Measurements from ENCODE around the gene ANKRD52.

The ANKRD52 gene

DNA sequence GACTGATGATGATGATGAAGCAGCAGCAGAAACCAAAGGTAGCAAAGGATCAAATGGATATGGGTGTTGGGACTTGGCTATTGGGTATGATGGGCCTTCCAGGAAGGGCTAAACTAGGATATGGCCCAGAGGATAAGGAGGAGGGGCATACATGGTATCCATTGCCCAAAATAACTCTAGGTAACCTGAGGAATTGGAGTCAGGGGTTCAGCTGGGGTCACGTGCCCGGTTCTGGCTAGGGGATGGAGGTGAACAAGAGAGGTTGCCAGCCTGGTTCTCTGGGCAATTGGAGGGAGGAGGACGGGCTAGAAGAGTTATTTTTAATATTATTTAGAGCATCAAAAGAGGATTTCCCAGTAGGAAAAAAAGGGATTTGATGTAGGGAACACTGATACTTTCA lies 2.7 kb upstream of the ANKRD52 start:
- Mint-ChIP-seq H3K4me1 (ENCODE audit: low read depth) (peaks cover 24% of the 10 kb centered on the region), H3K9me3 (no peaks in the 10 kb centered on the region), H3K4me3 (no peak overlapping the region), H3K27ac (no peak overlapping the region), H3K27me3 (no peaks in the 10 kb centered on the region), H3K36me3 (ENCODE audit: low read depth) (peaks cover 8% of the 10 kb centered on the region)

- Mint-ChIP-seq H3K36me3 (ENCODE audit: low read depth) (peaks cover 9% of the 10 kb centered on the region), H3K4me3 (peak overlapping the region; percentile 30), H3K9me3 (no peaks in the 10 kb centered on the region), H3K27ac (peak overlapping the region; percentile 65), H3K4me1 (ENCODE audit: low read depth) (peaks cover 20% of the 10 kb centered on the region), H3K27me3 (no peaks in the 10 kb centered on the region)
Observed at GRCh38 chr12:56260380-56260779, 2.2 kb upstream of the ANKRD52 start.

DNA sequence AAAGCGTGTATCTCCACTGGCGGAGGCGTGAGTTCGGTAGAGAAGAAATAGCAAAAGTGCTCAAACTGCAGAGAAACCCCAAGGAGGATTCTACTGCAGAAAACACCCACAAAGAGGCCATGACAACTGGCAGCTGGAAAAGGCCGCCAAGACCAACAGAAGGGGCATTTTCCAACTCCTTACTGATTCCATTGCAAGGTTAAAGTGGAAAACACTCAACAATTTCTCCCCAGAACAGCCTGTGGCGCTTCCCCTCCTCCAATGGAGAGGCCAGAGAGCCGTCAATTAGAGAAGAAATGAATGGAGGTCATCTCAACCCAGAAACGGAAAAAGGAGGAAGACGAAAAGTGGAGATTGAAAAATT lies 618 bp upstream of the ANKRD52 start:
- Mint-ChIP-seq H3K9me3 (no peaks in the 10 kb centered on the region), H3K27ac (peak overlapping the region; percentile 86), H3K4me1 (ENCODE audit: low read depth) (peaks cover 20% of the 10 kb centered on the region), H3K4me3 (peak overlapping the region; percentile 88), H3K27me3 (no peaks in the 10 kb centered on the region), H3K36me3 (ENCODE audit: low read depth) (peaks cover 19% of the 10 kb centered on the region)

- peak overlapping the region; percentile 88 for H3K4me3 Mint-ChIP-seq
- H3K27ac Mint-ChIP-seq = peak overlapping the region; percentile 57
- H3K9me3 Mint-ChIP-seq = no peaks in the 10 kb centered on the region
- H3K36me3 Mint-ChIP-seq (ENCODE audit: low read depth) = peaks cover 31% of the 10 kb centered on the region
- peaks cover 20% of the 10 kb centered on the region for H3K4me1 Mint-ChIP-seq (ENCODE audit: low read depth)
- H3K27me3 Mint-ChIP-seq = no peaks in the 10 kb centered on the region
Observed at GRCh38 chr12:56257491-56258067, 605 bp downstream of the ANKRD52 start.

DNA sequence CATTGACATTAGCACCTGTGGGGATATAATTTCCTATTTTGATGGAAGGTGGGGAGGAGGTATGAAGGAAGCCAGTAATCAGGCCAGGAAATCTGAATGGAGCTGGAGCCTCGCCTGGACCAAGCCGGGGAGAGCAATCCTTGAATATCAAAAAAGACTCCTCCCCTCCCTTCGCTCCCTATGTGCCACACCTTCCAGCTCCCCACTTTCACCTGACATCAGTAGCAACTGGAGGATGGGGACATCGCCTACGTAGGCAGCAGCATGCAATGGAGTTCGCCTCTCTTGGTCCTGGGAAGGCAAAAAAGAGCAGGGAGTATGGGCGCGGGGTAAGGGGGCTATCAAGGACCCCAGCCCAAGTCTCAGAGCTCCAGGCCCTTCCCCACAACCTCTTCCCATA lies 1.1 kb downstream of the ANKRD52 start:
- H3K9me3 Mint-ChIP-seq = no peaks in the 10 kb centered on the region
- H3K4me3 Mint-ChIP-seq = peak overlapping the region; percentile 88
- peaks cover 20% of the 10 kb centered on the region for H3K4me1 Mint-ChIP-seq (ENCODE audit: low read depth)
- no peaks in the 10 kb centered on the region for H3K27me3 Mint-ChIP-seq
- H3K27ac Mint-ChIP-seq = no peak overlapping the region
- H3K36me3 Mint-ChIP-seq (ENCODE audit: low read depth) = peaks cover 36% of the 10 kb centered on the region

- no peak overlapping the region for H3K27ac Mint-ChIP-seq
- H3K9me3 Mint-ChIP-seq = no peaks in the 10 kb centered on the region
- no peaks in the 10 kb centered on the region for H3K27me3 Mint-ChIP-seq
- peak overlapping the region; percentile 88 for H3K4me3 Mint-ChIP-seq
- H3K36me3 Mint-ChIP-seq (ENCODE audit: low read depth) = peaks cover 43% of the 10 kb centered on the region
- peaks cover 20% of the 10 kb centered on the region for H3K4me1 Mint-ChIP-seq (ENCODE audit: low read depth)
Observed at GRCh38 chr12:56256326-56256960, 1.7 kb downstream of the ANKRD52 start.

- no peak overlapping the region for H3K27ac Mint-ChIP-seq
- no peak overlapping the region for H3K4me3 Mint-ChIP-seq
- H3K9me3 Mint-ChIP-seq = no peaks in the 10 kb centered on the region
- H3K4me1 Mint-ChIP-seq (ENCODE audit: low read depth) = peaks cover 20% of the 10 kb centered on the region
- H3K27me3 Mint-ChIP-seq = no peaks in the 10 kb centered on the region
- H3K36me3 Mint-ChIP-seq (ENCODE audit: low read depth) = peaks cover 44% of the 10 kb centered on the region
Observed at GRCh38 chr12:56255671-56256070, 2.5 kb downstream of the ANKRD52 start.

GRCh38 chr12:56253091-56253490 lies 5.1 kb downstream of the ANKRD52 start:
- H3K27ac Mint-ChIP-seq = no peak overlapping the region
- peaks cover 49% of the 10 kb centered on the region for H3K36me3 Mint-ChIP-seq (ENCODE audit: low read depth)
- no peak overlapping the region for H3K4me3 Mint-ChIP-seq
- H3K4me1 Mint-ChIP-seq (ENCODE audit: low read depth) = peaks cover 12% of the 10 kb centered on the region
- no peaks in the 10 kb centered on the region for H3K27me3 Mint-ChIP-seq
- no peaks in the 10 kb centered on the region for H3K9me3 Mint-ChIP-seq

- Mint-ChIP-seq H3K36me3 (ENCODE audit: low read depth) (peaks cover 49% of the 10 kb centered on the region), H3K4me3 (no peak overlapping the region), H3K27me3 (no peaks in the 10 kb centered on the region), H3K9me3 (no peaks in the 10 kb centered on the region), H3K27ac (no peak overlapping the region), H3K4me1 (ENCODE audit: low read depth) (peaks cover 12% of the 10 kb centered on the region)
Observed at GRCh38 chr12:56252649-56253048, 5.5 kb downstream of the ANKRD52 start.

GRCh38 chr12:56248711-56249110 lies 9.5 kb downstream of the ANKRD52 start:
- Mint-ChIP-seq H3K9me3 (no peaks in the 10 kb centered on the region), H3K27me3 (no peaks in the 10 kb centered on the region), H3K4me3 (no peak overlapping the region), H3K36me3 (ENCODE audit: low read depth) (peaks cover 45% of the 10 kb centered on the region), H3K4me1 (ENCODE audit: low read depth) (no peaks in the 10 kb centered on the region), H3K27ac (no peak overlapping the region)

GRCh38 chr12:56247923-56248322 lies 10.3 kb downstream of the ANKRD52 start:
- Mint-ChIP-seq H3K36me3 (ENCODE audit: low read depth) (peaks cover 38% of the 10 kb centered on the region), H3K4me1 (ENCODE audit: low read depth) (no peaks in the 10 kb centered on the region), H3K9me3 (no peaks in the 10 kb centered on the region), H3K27ac (no peak overlapping the region), H3K4me3 (no peak overlapping the region), H3K27me3 (no peaks in the 10 kb centered on the region)

GRCh38 chr12:56244494-56244893 lies 13.7 kb downstream of the ANKRD52 start:
- Mint-ChIP-seq H3K27ac (no peak overlapping the region), H3K4me1 (ENCODE audit: low read depth) (no peaks in the 10 kb centered on the region), H3K27me3 (no peaks in the 10 kb centered on the region), H3K9me3 (no peaks in the 10 kb centered on the region), H3K36me3 (ENCODE audit: low read depth) (peaks cover 28% of the 10 kb centered on the region), H3K4me3 (no peak overlapping the region)

GRCh38 chr12:56243731-56244181 lies 14.4 kb downstream of the ANKRD52 start:
- no peaks in the 10 kb centered on the region for H3K27me3 Mint-ChIP-seq
- peaks cover 22% of the 10 kb centered on the region for H3K36me3 Mint-ChIP-seq (ENCODE audit: low read depth)
- H3K4me1 Mint-ChIP-seq (ENCODE audit: low read depth) = no peaks in the 10 kb centered on the region
- no peaks in the 10 kb centered on the region for H3K9me3 Mint-ChIP-seq
- no peak overlapping the region for H3K27ac Mint-ChIP-seq
- H3K4me3 Mint-ChIP-seq = no peak overlapping the region

DNA sequence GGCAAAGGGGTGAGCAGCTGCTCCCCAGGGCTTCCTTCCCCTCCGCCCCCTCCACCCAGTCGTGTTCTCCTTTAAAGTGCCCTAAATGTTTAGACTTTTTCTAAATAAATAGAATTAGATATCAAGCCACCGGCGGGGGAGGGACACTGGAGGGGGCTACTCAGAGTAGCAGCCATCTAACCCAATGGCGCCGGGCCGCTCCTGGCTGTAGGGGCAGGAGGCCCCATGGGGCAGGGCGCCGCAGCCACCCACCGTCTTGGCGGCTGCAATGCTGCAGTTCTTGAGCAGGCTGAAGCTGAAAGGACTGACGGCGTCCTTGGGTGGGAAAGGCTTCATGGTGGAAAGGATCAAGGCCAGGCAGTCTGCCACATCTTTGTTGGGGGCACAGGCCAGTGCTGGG lies 15.2 kb downstream of the ANKRD52 start:
- Mint-ChIP-seq H3K36me3 (ENCODE audit: low read depth) (peaks cover 22% of the 10 kb centered on the region), H3K27ac (no peak overlapping the region), H3K27me3 (no peaks in the 10 kb centered on the region), H3K9me3 (no peaks in the 10 kb centered on the region), H3K4me1 (ENCODE audit: low read depth) (no peaks in the 10 kb centered on the region), H3K4me3 (no peak overlapping the region)

DNA sequence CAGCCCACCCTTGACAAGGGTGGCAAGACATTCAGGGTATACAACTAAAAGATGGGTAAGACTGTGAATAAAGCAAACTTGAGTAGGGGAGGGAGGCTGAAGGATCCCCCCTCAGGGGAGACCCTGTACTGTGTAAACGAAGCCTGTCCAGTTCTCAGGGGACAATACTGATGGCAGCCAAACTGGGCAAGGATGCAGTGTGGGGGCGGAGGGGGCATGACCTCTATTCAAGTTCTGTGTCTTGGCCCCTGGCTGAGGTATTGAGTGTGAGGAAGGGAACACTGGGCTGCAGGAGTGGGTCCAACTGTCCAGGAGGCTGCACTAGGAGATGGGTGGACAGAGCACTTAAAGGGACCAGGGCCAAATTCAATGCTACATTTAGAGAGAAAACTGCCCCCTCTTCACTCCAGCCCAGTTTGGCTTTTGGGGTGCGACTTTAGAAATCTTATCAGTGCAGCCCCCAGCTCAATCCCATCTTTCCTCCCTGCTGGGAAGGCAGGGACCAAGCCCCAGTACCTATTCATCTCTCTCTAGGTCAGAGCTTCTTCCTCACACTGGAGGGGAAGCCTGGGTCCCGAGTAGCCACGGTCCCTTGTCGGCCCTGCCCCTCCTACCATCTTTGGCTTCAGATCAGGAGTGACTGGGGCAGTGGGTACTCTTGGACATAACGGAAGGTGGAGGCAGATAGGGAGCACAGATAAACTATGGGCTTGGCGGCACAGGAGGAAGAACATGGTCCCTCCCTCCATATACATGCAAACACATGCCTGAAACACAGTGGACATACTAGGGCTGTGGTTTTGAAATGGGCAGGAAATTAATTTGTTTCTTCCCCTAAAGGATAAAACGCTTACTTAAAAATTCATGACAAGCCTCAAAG lies 16.5 kb downstream of the ANKRD52 start:
- Mint-ChIP-seq H3K9me3 (no peaks in the 10 kb centered on the region), H3K27ac (no peak overlapping the region), H3K36me3 (ENCODE audit: low read depth) (peaks cover 22% of the 10 kb centered on the region), H3K4me1 (ENCODE audit: low read depth) (no peaks in the 10 kb centered on the region), H3K27me3 (no peaks in the 10 kb centered on the region), H3K4me3 (no peak overlapping the region)
